Glomerular endothelial cell (primary cell): ENCODE data around the gene PPP4R1. TPM values are rescaled to one million over a fixed set of nuclear protein-coding genes. Genes with fewer than 3 reads are reported as not detected.

Experiments used
- DNase-seq: peaks from one replicate; pipeline ENCODE4 v3.0.0-alpha.2; 2011; ENCODE audit warnings: low read depth, low spot score; ENCODE audit errors: extremely low read depth
- total RNA-seq: library from RNA; depleted of rRNA; stranded (reverse); fragments of >200 nt; gene quantifications from 2 replicates; pipeline ENCODE4 v1.2.3, GENCODE V29; 2015

Gene PPP4R1
- total RNA-seq, 1 donor from 2014 or later: 98.1 TPM

DNA sequence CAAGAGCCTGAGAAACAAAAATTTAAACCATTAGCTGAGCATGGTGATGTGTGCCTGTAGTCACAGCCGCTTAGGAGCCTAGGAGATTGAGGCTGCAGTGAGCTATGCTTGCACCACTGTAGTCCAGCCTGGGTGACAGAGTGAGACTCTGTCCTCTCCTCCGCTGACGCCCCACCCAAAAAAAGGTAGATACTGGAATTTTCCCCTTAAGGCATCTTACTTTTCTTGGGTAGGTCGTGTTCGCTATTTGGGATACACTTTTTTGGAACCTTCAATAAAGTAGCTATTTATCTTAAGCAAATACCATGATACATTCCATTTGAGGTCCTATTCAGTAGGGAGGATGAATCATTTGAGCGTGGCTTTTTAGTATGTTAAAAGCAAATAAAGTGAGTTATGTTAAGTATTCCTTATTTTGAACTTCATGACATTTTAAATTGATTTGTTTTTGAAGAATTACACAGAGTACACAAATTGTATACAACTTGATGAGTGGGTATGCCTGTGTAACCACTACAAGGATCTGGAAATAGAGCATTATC lies 100.3 kb downstream of the PPP4R1 start:
- DNase-seq: no peak

DNA sequence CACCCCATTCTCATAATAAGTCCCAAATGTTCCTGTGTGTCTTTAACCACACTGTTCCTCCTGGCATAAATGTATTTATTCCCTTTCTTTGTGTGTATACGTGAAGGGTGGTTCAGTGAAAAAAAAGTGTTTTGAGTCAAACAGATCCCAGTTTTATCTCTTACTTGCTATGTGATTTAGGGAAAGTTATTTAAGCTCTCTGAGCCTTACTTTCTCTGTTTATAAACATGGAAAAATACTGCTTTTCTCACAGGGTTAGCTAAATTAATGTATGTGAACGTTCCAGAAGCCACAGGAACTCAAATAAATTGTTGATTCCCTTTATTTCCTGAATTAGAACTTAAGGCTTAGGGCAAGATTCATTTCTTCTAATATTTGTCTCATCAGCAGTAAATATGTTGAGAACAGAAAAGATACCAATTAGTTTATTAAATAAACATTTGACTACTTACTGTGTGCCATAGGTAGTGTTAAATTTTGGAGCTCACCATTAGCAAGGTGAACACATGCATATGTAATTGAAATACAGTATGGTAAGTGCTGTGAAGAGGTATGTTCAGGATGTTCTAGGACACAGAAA lies 105.8 kb downstream of the PPP4R1 start:
- DNase-seq: no peak

DNA sequence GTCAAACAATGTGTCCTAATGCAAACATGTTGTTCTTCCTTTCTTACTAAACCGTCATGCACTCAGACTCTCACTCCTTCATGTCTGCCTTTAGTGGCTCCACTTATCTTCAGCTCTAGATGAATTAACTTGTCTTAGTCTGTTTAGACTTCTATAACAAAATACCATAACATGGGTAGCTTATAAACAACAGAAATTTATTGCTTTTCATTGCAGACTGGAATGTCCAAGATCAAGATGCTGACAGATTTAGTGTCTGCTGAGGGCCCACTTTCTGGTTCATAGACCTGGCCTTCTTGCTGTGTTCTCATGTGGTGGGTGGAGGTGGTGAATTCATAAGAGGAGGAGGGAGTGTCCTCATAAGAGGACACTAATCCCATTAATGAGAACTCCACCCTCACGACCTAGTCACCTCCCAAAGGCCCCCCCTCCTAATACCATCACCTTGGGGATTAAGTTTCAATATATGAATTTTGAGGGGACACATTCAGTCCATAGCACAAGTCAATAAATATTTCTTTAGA lies 106.7 kb downstream of the PPP4R1 start:
- DNase-seq: no peak

DNA sequence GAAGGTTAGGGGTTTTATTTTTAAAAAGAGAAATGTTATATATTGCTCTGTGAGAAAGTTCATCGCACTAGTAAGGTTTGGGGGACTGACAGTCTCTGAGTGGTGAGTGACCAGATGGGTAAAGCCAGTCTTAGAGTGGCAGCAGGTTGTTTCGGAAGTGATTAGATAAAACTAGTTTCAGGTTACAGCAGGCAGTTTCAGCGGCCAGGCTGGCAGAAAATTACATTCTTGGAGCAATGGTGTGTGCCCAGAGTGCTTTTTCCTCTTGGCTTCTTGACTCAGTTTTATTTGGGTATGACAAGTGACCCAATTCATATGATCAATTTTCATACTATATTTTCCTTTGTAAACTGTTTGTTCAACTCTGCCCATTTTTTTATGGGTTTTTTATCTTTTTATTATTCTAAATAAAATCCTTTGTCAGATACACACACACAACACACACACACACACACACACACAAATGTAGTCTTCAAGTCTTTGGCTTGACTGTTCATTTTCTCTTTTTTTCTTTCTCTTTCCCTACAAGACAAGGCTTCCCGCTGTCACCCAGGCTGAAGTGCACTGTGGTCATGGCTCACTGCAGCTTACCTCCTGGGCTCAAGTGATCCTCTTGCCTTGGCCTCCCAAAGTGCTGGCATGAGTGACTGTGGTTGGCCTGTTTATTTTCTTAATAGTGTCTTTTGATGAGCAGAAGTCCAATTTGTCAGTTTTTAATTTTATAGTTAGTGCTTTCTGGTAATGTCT lies 108.1 kb downstream of the PPP4R1 start:
- no peak for DNase-seq

Other genes with a start within 250 kb of the PPP4R1 start
- gene RALBP1, start 139.0 kb downstream of the PPP4R1 start, total RNA-seq: 73.5 and 84.5 TPM in 2 replicates
- 19.4 and 32.8 TPM in 2 replicates for gene RAB31, start 93.7 kb upstream of the PPP4R1 start, total RNA-seq